GM19468 (cell line): ENCODE measurements around the gene HTR3D.
"Not testable (repeated sequence)": the region's sequence is repeated elsewhere in the genome, so short reads cannot be mapped to it uniquely, and the experiment has no call there.

Experiments
- ATAC-seq: cut with Tn5 transposase; IDR thresholded peaks from one replicate; pipeline ENCODE4 v1.9.1; 2021; ENCODE audit warnings: mild to moderate bottlenecking, moderate library complexity, moderate number of reproducible peaks; ENCODE audit not compliant: unreplicated experiment; ENCODE audit errors: extremely low read depth

The HTR3D gene

GRCh38 chr3:184031187-184031792 is at the start of gene HTR3D:
HTR3D (plus strand) TSS chr3:184031742; CDS start chr3:184031742, 0 bp downstream.
- ATAC-seq = no peak

DNA sequence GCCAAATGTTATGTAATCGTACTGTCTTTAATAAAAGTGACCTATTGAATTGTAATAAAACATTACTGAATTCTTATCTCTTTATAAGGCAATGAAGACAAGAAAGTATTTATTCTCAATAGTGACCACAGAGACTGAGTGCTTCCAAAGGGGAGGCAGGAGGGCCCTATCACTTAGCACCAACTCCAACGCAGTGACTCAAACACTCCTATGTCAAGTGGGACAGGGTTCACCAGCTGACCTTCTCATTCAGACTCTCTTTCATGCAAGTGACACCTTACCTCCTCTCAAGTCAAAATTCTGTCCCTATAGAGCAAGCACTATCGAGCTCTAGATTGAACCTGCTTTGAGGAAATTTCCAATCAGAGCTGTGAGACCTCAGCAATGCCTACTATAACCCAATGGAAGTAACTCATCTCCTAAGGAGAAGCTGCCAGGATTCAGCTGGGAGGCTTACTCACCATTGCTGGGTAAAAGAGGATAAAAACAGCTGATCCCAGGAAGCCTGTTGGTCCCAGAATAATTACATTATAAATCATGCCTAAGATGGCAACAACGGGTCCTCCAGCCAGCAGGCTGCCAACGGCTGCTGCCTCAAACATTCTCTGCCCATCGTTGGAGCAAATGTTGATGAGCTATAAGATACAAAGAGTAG is 49.4 kb upstream of the HTR3D start:
- no peak for ATAC-seq

DNA sequence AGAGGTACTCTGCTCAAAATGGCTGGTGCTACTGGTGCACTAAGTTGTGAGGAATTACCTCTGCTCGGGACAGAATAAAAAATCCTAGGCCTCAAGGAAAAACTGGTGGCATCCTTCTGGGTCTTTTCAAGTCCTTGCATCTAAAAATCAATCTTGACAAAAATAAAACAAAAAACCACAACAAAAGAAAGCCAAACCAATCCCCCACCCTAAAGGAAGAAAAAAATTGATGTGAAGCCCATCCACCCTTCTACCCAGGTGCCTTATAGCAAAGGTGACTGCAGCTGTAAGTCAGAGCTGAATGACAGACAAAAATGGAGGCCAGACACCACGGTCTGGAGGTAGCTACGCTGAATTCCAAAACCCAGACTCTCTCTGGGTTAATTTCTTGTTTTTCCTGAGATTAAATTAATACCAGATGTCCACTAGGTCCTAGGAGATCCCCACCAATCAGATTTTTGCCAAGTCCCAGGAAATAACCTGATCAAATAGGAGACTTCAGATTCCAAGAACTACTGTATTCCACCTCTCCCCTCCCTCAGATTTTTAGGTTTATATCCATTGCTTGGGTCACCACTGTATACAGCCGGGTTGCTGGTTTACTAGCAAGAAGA is 47.3 kb upstream of the HTR3D start:
- ATAC-seq = no peak

DNA sequence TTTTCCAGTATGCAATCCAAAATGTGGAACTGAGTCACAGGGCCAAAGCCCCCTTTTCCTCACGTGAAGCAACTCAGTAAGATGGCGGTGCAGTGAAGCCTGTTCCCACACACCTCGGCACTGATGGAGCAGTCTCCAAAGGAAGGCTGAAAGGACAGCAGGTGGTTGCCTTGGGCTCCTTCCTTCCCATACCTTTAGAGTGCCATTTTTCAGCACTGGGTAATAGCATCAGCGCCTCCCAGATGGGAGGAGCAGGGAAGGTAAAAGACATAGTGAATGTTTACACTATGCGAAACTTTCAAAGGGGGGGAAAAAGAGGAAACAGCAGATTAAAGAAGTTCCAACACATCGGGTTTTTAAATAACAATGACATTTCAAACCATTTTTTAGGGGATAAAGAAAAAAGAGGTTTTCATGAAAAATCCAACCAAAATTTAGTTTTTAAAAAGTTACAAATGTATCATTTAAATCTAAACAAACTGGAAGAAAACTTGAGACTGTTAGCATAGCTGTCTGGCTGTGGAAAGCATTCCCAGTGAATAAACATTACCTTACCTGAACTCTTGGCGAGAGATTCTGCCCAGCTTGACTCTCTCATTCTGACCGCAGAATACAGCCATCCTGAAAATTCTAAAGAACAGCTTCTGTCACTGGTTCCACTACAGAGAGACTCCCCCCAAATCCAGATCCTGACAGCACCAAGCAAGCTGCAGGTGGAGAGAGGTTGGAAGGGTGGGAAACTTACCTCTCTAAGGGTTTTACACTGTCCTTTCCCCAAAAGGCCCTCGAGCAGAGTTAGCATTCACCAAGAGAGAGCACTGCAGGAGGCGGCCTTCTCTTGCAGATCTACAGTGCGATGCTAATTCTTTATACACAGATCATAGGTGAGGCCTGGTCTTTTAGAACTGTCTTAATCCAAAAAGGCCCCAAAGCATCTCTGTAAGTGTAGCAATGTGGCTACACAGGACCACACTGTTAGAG is 46.5 kb upstream of the HTR3D start:
- no peak for ATAC-seq

GRCh38 chr3:183987000-183987600 is 44.4 kb upstream of the HTR3D start:
- ATAC-seq = no peak

GRCh38 chr3:183988216-183988790 is 43.2 kb upstream of the HTR3D start:
- ATAC-seq = no peak

DNA sequence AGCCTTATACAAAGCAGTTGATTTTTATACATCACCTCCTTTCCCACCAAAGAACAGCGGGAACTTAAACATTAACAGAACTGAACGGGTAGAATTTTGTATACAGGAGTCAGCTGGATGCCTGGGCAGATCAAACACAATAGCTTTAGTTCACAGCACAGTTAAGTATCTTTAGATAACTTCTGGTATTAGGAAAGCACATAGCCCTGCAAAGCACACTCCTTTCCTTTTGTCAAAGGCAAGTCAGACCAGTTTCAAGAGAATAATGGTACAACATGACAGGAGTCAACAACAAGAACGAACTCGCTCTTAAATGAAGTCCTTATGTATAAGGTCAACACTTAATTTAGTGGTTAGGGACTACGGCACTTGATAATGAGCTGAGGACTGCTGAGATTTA is 40.1 kb upstream of the HTR3D start:
- no peak for ATAC-seq

GRCh38 chr3:184001761-184002160 is 29.8 kb upstream of the HTR3D start:
- no peak for ATAC-seq

DNA sequence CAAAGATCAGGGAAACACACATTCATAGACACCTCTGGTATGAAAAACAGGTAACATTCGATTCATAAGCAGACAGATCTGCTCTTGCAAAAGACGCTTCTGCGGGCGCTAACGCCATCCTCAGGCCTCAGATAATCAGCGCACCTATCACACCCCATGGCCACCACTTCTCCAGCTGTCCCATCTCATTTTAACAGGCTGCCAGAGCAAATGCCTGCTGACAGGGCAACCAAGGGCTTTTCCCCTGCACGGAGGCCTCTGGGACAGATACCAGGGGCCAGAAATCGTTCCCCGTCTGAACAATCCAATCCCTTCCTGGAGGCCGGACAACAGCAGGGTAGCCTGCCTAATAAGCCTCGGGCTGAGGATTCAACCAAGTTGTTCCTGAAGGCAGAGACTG is 29.1 kb upstream of the HTR3D start:
- ATAC-seq = no peak

DNA sequence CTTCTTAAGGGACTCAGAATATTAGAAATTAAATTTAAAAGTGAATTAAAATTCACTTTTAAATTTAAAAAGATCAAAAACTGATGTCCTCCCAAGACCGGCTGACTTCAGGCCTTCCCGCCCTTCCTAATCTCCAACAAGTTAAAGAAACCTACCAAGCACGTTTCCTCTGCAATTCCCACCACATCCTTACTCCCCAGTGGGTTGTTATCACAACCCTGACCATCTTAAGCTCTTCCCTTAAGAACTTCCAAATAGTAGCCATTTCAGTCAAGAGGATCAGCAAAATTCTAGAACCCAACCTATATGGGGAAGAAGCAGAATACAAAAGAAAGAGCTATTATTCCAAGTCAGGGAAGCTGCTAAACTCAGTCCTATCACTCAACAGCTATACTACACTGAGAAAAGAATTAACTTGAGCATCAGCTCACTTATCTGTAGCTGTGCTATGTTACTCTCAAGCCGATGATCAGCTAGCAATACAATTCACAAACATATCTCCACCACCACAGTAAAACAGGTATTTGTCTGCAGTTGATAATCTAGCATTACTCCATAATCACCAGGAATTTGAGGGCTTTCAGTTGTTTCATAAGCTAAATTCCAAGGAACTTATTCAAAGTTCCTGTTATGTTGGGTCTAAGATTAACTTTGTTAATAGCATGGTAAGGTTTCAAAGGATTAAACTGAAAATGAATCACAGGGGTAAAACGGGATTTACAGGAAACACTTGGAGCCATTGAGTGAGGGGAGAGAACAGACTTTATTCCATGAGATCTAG is 28.2 kb upstream of the HTR3D start:
- ATAC-seq = no peak

DNA sequence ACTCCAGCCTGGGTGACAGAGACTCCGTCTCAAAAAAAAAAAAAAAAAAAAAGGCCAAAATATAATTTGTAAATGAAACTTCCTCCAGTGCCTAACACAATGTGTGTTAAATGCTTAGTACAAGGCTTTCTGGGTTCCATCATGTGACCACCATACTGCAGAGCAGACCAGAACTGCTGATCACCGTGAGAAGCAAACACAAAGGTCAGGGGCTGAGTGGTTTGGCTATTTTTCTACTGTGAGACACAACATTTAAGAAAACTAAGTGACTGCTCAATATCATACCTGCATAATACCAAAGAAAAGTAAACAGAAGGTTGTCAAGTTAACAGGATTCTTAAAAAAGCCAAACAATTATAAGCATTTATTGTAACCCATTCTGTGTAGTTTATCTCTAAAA is 27.1 kb upstream of the HTR3D start:
- ATAC-seq = no peak

GRCh38 chr3:184005941-184006507 is 25.5 kb upstream of the HTR3D start:
- peak; percentile 87 for ATAC-seq

DNA sequence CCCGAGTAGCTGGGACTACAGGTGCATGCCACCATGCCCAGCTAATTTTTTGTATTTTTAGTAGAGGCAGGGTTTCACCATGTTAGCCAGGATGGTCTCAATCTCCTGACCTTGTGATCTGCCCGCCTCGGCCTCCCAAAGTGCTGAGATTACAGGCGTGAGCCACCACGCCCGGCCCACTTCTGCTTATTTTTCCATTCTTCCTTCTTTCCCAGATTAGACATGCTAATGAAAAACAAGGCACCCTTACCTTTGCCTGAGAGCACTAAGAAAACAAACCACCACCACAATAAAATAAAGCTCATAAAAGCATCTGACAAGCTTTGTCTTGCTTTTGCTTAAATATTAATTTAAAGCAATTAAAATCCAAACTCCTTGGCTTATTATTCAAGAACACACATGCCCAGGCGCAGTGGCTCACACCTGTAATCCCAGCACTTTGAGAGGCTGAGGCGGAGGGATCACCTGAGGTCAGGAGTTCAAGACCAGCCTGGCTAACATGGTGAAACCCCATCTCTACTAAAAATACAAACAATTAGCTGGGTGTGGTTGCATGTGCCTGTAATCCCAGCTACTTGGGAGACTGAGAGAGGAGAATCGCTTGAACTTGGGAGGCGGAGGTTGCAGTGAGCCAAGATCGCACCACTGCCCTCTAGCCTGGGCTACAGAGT is 24.3 kb upstream of the HTR3D start:
- ATAC-seq = not testable (repeated sequence)

GRCh38 chr3:184008161-184008560 is 23.4 kb upstream of the HTR3D start:
- no peak for ATAC-seq

GRCh38 chr3:184011230-184011876 is 20.2 kb upstream of the HTR3D start:
- ATAC-seq = no peak

GRCh38 chr3:184011937-184012889 is 19.3 kb upstream of the HTR3D start:
- no peak for ATAC-seq
